Peyer's patch (tissue), 4 donors: Measurements from ENCODE around the gene ZNF474.

Experiments used
- CTCF ChIP-seq, 6 experiments: fragments of 450-650 bp in 4 of 6; fragments of 200-600 bp in 2 of 6; sonication (generic) in 1 of 6; IDR thresholded peaks; one replicate each; pipeline ENCODE4 v1.5.1; 2017 to 2019; ENCODE audit warnings: antibody characterized with exemption in 6 of 6, mild to moderate bottlenecking in 3 of 6, moderate library complexity in 1 of 6
- POLR2A ChIP-seq, 2 donors: fragments of 450-650 bp; IDR thresholded peaks; one replicate each; pipeline ENCODE4 v1.5.1; 2017; ENCODE audit warnings: antibody characterized with exemption in 2 of 2, mild to moderate bottlenecking in 2 of 2, moderate library complexity in 2 of 2

- no peak for TF ChIP-seq POLR2A (IDR thresholded peaks at IDR 0.05)
- TF ChIP-seq CTCF (IDR thresholded peaks at IDR 0.05) = no peak
These were observed 53.2 kb downstream of the ZNF474 start for GRCh38 chr5:122182491-122182921.
